HepG2 (cell line): ENCODE data around the gene ATP5PB. TPM values are rescaled to one million over a fixed set of nuclear protein-coding genes. Genes with fewer than 3 reads are reported as not detected.
A peak's percentile ranks its signal among the peaks of the same experiment; 100 is the strongest.

Source experiments
- ATF7-NPFF ChIP-seq: sonication (generic); formaldehyde crosslinking; IDR thresholded peaks from 2 replicates; pipeline ENCODE4 v1.8.1; 2023; ENCODE audit warnings: mild to moderate bottlenecking, low read depth, missing genetic modification reagents, moderate library complexity
- CTCF ChIP-seq: sonication (generic); formaldehyde crosslinking; IDR thresholded peaks from 2 replicates; pipeline ENCODE4 v1.5.0; 2020; ENCODE audit warnings: mild to moderate bottlenecking, missing genetic modification reagents, moderate library complexity
- DNMT1 ChIP-seq: sonication (generic); formaldehyde crosslinking; IDR thresholded peaks from 2 replicates; pipeline ENCODE4 v1.5.1; 2020; ENCODE audit warnings: mild to moderate bottlenecking, missing genetic modification reagents
- HCFC1 ChIP-seq: fragments of 150-350 bp; IDR thresholded peaks from 2 replicates; pipeline ENCODE4 v1.6.1; 2014; ENCODE audit warnings: low read depth, low read length
- HIC2 ChIP-seq: sonication (generic); formaldehyde crosslinking; IDR thresholded peaks from 2 replicates; pipeline ENCODE4 v1.9.0; 2022; ENCODE audit warnings: low read depth, missing genetic modification reagents
- NCOR1 ChIP-seq: fragments of 200-600 bp; sonication (generic); IDR thresholded peaks from 2 replicates; pipeline ENCODE4 v1.7.0; 2017; ENCODE audit warnings: antibody characterized with exemption, low read length, borderline replicate concordance
- NFE2L2 ChIP-seq: fragments of 150-350 bp; IDR thresholded peaks from 2 replicates; pipeline ENCODE4 v1.6.1; 2014; ENCODE audit warnings: low read length
- NFRKB ChIP-seq: fragments of 450-650 bp; IDR thresholded peaks from 2 replicates; pipeline ENCODE4 v1.6.1; 2017
- SIN3A ChIP-seq: IDR thresholded peaks from 2 replicates; pipeline ENCODE4 v1.6.1; 2011; ENCODE audit warnings: low read depth, mild to moderate bottlenecking, control low read depth, low read length, borderline replicate concordance
- TEF ChIP-seq: sonication (generic); formaldehyde crosslinking; IDR thresholded peaks from 2 replicates; pipeline ENCODE4 v1.5.0; 2020; ENCODE audit warnings: missing genetic modification reagents
- USF2 ChIP-seq, 2 experiments: sonication (generic) in 1 of 2; formaldehyde crosslinking in 1 of 2; IDR thresholded peaks; 2 replicates each; pipeline versions ENCODE4 v1.5.1 to v1.6.1; 2011 to 2020; ENCODE audit warnings: borderline replicate concordance in 1 of 2, low read depth in 1 of 2, low read length in 1 of 2, mild to moderate bottlenecking in 1 of 2, missing genetic modification reagents in 1 of 2, moderate library complexity in 1 of 2
- ZBTB7B ChIP-seq: sonication (generic); formaldehyde crosslinking; IDR thresholded peaks from 2 replicates; pipeline ENCODE4 v1.4.0; 2020; ENCODE audit warnings: missing genetic modification reagents
- ZMYM2 ChIP-seq: sonication (generic); formaldehyde crosslinking; IDR thresholded peaks from 2 replicates; pipeline ENCODE4 v1.8.0; 2022; ENCODE audit warnings: mild to moderate bottlenecking, missing genetic modification reagents
- ZNF232 ChIP-seq: sonication (generic); formaldehyde crosslinking; IDR thresholded peaks from 2 replicates; pipeline ENCODE4 v1.4.0; 2020; ENCODE audit warnings: missing genetic modification reagents, borderline replicate concordance
- ZNF274 ChIP-seq: sonication (generic); formaldehyde crosslinking; IDR thresholded peaks from 2 replicates; pipeline ENCODE4 v1.5.1; 2020; ENCODE audit warnings: mild to moderate bottlenecking, missing genetic modification reagents
- ZNF30 ChIP-seq: sonication (generic); formaldehyde crosslinking; IDR thresholded peaks from 2 replicates; pipeline ENCODE4 v1.5.0; 2020; ENCODE audit warnings: mild to moderate bottlenecking, missing genetic modification reagents
- ZNF382 ChIP-seq: sonication (generic); formaldehyde crosslinking; IDR thresholded peaks from 2 replicates; pipeline ENCODE4 v1.5.0; 2020; ENCODE audit warnings: missing genetic modification reagents, mild to moderate bottlenecking, borderline replicate concordance
- ZNF619 ChIP-seq: sonication (generic); formaldehyde crosslinking; IDR thresholded peaks from 2 replicates; pipeline ENCODE4 v1.4.0; 2020; ENCODE audit warnings: mild to moderate bottlenecking, missing genetic modification reagents
- ZNF740 ChIP-seq: sonication (generic); formaldehyde crosslinking; IDR thresholded peaks from 2 replicates; pipeline ENCODE4 v1.4.0; 2020; ENCODE audit warnings: missing genetic modification reagents
- ZNF83 ChIP-seq: sonication (generic); formaldehyde crosslinking; IDR thresholded peaks from 2 replicates; pipeline ENCODE4 v1.4.0; 2020; ENCODE audit warnings: missing genetic modification reagents, mild to moderate bottlenecking, borderline replicate concordance
- ZSCAN21 ChIP-seq: sonication (generic); formaldehyde crosslinking; IDR thresholded peaks from 2 replicates; pipeline ENCODE4 v1.8.0; 2022; ENCODE audit warnings: mild to moderate bottlenecking, missing genetic modification reagents, moderate library complexity, borderline replicate concordance
- ZSCAN9 ChIP-seq: IDR thresholded peaks from 2 replicates; pipeline ENCODE4 v1.6.1; 2016; ENCODE audit warnings: borderline replicate concordance
- polyA plus RNA-seq, 8 experiments: library from polyadenylated mRNA; depleted of rRNA in 3 of 8; stranded (reverse) in 7 of 8; unstranded in 1 of 8; fragments of >200 nt; fragmentation: Illumina TruSeq in 4 of 8; extraction: Trizol in 4 of 8; gene quantifications; 2 replicates each; pipeline versions ENCODE4 v1.2.1 to v1.2.3, GENCODE V29; 2011 to 2016; ENCODE audit warnings: low read depth in 4 of 8, missing spikeins in 1 of 8, mixed read lengths in 1 of 8; ENCODE audit not compliant: insufficient read depth in 1 of 8
- total RNA-seq, 5 experiments: library from RNA; depleted of rRNA; stranded (reverse); fragments of >200 nt; fragmentation: Illumina TruSeq; extraction: Trizol; gene quantifications; 2 replicates each; pipeline ENCODE4 v1.2.3, GENCODE V29; 2016; ENCODE audit warnings: low read depth in 1 of 5

The ATP5PB gene
- total and polyA plus RNA-seq, 2 of the 13 experiments (the other 11 are each of a cell fraction or from before 2014, with no cell fraction given): 297 to 541 TPM

- TF ChIP-seq USF2 (IDR thresholded peaks at IDR 0.05; ENCODE audit: low read depth, low read length) (peak; percentile 83), USF2 (CRISPR knock-in tag; IDR thresholded peaks at IDR 0.05; ENCODE audit: borderline replicate concordance) (peak; percentile 82; the same call in 1 of the 2 replicates), ZNF232 (CRISPR knock-in tag) (no peak), TEF (CRISPR knock-in tag) (no peak), ZNF619 (no peak), CTCF (CRISPR knock-in tag) (no peak), HIC2 (CRISPR knock-in tag) (no peak), HCFC1 (peak; percentile 28; the same call in 1 of the 2 replicates), ZNF740 (CRISPR knock-in tag) (no peak), ZMYM2 (CRISPR knock-in tag) (no peak), ZNF382 (no peak), ATF7-NPFF (CRISPR knock-in tag) (no peak), ZNF274 (CRISPR knock-in tag) (no peak), NFRKB (peak; percentile 48; the same call in 1 of the 2 replicates), ZSCAN21 (CRISPR knock-in tag) (no peak), ZNF30 (CRISPR knock-in tag) (no peak), SIN3A (peak; percentile 96; the same call in 1 of the 2 replicates), DNMT1 (no peak), NFE2L2 (no peak), ZSCAN9 (CRISPR knock-in tag) (peak; percentile 51; the same call in 1 of the 2 replicates), ZBTB7B (no peak; the same call in 1 of the 2 replicates), ZNF83 (CRISPR knock-in tag) (no peak), NCOR1 (no peak)
Observed at GRCh38 chr1:111448918-111449702, at the start of gene ATP5PB, which contains the start of gene WDR77 (continued).
